HG02610 (cell line): Measurements from ENCODE around the gene ZBTB12.
"Not testable (repeated sequence)": the region's sequence is repeated elsewhere in the genome, so short reads cannot be mapped to it uniquely, and the experiment has no call there.

ENCODE experiments used
- ATAC-seq: cut with Tn5 transposase; IDR thresholded peaks from one replicate; pipeline ENCODE4 v1.9.1; 2021; ENCODE audit warnings: mild to moderate bottlenecking, moderate library complexity; ENCODE audit not compliant: unreplicated experiment

The ZBTB12 gene

DNA sequence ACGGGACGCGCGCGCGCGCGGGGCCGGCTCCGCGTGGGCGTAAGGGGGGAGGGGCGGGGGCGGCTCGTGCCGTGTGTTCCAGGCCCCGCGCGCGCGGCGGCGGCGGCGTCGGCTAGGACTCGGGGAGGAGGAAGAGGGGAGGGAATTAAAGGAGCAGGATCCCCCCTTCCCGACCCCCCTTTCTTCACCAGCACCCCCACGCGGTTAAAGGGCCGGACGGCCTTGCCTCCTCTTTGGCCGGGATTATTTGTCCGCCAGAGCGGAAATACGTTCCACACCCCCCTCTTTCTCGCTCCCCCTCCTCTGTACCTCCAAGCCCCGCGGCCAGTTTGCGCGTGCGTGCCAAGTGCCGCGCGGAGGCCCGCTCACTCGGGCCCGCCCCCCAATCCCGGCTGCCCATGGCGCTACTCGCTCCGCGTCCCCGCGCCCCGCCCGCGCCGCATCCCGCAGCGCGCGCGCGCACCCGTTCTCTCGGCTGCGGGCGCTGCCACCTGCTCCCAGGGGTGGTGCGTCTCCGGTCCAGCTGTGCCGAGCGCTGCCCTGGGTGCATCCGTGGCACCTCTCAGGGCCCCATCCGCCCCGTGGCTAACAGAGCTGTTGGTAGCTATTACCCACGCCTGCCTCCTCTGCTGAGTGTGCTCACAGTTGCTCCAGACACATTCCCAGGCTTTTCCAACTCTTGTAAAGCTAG is at the start of gene ZBTB12:
TSS of gene ZBTB12 (minus strand) at position 134 of the 691 bp plus-strand sequence. CDS start 781 bp downstream, outside the sequence.
- peak; percentile 45 for ATAC-seq

DNA sequence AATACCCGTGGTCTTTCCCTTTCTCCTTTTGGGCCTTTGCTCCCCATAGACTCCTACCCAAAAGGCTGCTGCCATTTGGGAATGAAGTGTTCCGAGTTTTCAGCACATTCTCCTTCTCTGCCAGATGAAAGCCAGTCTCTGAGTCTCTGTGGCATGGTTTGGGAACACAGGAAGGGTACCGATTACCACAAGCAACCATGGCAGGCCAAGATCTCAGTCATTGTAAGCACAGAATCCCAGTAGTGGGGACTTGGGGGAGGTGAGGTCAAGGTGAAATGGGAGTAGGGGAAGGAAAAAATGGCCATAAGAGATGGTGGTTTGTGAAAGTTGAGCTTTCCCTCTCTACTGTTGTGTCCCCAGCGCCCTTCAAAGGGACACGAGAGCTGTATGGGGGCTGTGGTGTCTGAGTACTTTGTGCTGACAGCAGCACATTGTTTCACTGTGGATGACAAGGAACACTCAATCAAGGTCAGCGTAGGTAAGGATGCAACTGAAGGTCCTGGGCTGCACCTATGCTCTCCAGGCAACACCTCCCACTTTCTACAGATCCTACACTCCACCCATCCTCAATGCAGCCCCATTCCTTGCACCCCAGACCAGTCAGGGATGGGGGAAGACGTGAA is 48.2 kb upstream of the ZBTB12 start:
- no peak for ATAC-seq

GRCh38 chr6:31948753-31949413 is 47.0 kb upstream of the ZBTB12 start:
- ATAC-seq: no peak

- ATAC-seq: no peak
These were observed 46.4 kb upstream of the ZBTB12 start for GRCh38 chr6:31948306-31948705.

DNA sequence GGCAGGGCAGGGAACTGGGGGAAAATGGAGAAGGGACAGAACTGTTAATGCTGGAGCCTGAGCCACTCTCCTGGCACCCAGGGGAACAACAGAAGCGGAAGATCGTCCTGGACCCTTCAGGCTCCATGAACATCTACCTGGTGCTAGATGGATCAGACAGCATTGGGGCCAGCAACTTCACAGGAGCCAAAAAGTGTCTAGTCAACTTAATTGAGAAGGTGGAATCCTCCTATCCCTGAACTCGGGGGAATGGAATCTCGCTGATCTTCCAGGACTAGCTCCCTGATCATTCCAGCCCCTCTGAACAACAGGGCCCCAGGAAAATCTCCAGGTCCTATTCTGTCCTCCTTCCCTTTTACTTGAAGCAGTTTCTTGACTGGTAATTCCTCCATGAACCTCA is 46.0 kb upstream of the ZBTB12 start:
- no peak for ATAC-seq

DNA sequence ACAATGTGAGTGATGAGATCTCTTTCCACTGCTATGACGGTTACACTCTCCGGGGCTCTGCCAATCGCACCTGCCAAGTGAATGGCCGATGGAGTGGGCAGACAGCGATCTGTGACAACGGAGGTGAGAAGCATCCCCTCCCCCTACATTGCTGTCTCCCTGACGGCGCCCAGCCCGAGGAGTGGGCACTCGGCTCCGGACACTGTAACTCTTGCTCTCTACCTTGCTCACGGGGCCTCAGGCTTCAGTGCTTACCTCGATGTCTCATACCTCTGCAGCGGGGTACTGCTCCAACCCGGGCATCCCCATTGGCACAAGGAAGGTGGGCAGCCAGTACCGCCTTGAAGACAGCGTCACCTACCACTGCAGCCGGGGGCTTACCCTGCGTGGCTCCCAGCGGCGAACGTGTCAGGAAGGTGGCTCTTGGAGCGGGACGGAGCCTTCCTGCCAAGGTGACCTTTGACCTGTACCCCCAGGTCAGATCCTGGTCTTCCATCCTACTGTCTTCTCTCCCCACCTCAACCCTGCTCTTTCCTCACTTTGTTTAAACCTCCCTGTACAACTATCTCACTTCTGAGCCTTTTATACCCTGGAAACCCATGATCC is 45.3 kb upstream of the ZBTB12 start:
- no peak for ATAC-seq

DNA sequence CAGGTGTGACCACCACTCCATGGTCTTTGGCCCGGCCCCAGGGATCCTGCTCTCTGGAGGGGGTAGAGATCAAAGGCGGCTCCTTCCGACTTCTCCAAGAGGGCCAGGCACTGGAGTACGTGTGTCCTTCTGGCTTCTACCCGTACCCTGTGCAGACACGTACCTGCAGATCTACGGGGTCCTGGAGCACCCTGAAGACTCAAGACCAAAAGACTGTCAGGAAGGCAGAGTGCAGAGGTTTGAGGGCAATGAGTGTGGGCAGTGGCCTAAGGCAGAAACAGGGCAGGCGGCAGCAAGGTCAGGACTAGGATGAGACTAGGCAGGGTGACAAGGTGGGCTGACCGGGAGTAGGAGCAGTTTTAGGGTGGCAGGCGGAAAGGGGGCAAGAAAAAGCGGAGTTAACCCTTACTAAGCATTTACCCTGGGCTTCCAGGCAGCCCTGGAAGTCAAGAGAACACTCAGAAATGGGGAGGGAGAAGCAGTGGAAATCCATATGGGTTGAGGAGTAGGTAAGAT is 44.5 kb upstream of the ZBTB12 start:
- ATAC-seq: no peak

GRCh38 chr6:31945507-31946369 is 43.9 kb upstream of the ZBTB12 start, which contains the start of gene CFB:
TSS of gene CFB (plus strand) at chr6:31946095. CDS start at chr6:31946222, 127 bp downstream.
- ATAC-seq: no peak

GRCh38 chr6:31945154-31945506 is 43.2 kb upstream of the ZBTB12 start:
- ATAC-seq: no peak

- ATAC-seq: no peak
These were observed 41.9 kb upstream of the ZBTB12 start for GRCh38 chr6:31943742-31944141.

GRCh38 chr6:31940256-31940664 is 38.4 kb upstream of the ZBTB12 start:
- no peak for ATAC-seq

DNA sequence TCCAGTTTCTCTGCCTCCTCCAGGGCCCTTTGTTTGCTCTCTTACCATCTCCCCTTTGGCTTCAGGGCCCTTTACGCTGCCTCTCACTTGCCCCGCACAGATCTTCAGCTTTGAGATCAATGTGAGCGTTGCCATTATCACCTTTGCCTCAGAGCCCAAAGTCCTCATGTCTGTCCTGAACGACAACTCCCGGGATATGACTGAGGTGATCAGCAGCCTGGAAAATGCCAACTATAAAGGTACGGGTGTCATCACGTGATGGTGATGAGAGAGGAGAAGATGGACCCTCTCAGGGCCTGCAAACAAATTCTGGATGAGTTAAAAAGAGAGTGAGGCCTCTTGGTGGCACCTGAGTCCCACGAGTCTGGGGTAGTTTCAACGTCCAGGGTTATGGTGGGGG is 33.9 kb upstream of the ZBTB12 start:
- no peak for ATAC-seq

DNA sequence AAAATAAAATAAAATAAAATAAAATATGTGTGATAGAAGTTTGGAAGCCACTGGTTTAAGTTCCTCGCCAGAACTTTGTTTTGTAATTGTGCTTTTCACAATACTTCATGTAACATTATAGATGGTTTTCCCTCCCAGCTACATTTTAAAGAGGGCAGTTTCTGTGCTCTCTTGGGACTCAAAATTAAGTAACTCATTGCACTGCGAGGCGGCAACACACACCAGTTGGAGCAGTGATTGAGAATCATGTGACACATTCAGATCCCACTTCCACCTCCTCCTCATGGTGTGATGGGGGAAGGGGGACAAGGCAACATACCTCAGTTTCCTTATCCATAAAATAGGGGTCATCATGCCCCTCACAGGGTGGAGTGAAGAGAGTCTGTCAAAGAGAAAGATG is 33.1 kb upstream of the ZBTB12 start:
- no peak for ATAC-seq

- ATAC-seq: no peak
These were observed 31.7 kb upstream of the ZBTB12 start for GRCh38 chr6:31933537-31933936.

GRCh38 chr6:31932137-31932536 is 30.3 kb upstream of the ZBTB12 start:
- not testable (repeated sequence) for ATAC-seq

DNA sequence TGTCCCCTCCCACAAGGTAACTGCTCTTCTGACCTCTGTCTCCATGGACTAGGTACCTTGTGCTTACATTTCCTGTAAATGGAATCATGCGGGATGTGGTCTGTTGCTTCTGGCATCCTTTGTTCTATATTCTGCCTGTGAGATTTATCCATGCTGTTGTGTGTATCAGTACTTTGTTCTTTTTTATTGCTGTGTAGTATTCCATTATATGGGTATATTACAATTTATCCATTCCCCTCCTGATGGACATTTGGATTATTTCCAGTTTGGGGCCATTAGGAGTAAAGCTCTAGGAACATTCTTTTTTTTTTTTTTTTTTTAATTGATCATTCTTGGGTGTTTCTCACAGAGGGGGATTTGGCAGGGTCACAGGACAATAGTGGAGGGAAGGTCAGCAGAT is 29.1 kb upstream of the ZBTB12 start:
- ATAC-seq: no peak

DNA sequence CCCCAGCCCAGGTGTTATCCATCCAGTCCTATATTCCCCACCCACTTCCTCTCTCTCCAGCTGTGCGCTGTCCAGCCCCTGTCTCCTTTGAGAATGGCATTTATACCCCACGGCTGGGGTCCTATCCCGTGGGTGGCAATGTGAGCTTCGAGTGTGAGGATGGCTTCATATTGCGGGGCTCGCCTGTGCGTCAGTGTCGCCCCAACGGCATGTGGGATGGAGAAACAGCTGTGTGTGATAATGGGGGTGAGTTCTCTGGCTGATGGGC is 26.7 kb upstream of the ZBTB12 start:
- no peak for ATAC-seq

- ATAC-seq: no peak
These were observed 26.2 kb upstream of the ZBTB12 start for GRCh38 chr6:31927863-31928671.

DNA sequence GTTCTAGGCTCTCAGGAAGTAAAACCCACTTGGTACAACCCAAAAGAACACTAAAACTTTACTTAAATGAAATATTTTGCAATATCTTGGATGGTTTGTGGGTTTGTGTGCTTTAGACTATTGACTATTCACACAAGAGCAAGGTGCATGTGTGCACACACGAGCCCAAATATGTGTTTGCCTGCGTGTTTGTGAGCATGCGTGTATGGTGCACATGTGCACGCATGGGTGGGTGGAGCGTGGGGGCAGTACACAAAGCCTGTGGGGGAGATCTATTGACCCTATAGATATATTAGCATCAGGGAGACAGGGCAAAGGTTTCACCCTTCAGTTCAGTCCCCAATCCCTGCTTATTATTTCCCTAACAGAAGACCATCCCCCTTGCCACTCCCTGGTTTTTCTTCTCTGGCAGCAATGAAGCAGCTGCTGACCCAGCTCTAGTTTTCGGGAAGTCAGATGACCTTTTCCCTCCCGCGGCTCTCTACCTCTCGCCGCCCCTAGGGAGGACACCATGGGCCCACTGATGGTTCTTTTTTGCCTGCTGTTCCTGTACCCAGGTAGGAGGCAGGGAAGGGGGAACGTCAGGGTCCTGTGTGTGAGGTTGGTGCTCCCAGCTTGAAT is 25.5 kb upstream of the ZBTB12 start, which contains the start of gene C2:
TSS of gene C2 (plus strand) at position 476 of the 621 bp plus-strand sequence. CDS start at position 512, 36 bp downstream.
- ATAC-seq: no peak
